K562 (cell line): ENCODE results near the gene SORT1. TPM values are rescaled to one million over a fixed set of nuclear protein-coding genes. Genes with fewer than 3 reads are reported as not detected.

Source experiments
- ARHGAP35 ChIP-seq: fragments of 450-650 bp; IDR thresholded peaks from 2 replicates; pipeline ENCODE4 v1.6.1; 2018; ENCODE audit not compliant: partially characterized antibody
- CHCHD3 ChIP-seq: fragments of 250-450 bp; sonication (Bioruptor Pico); IDR thresholded peaks from 2 replicates; pipeline ENCODE4 v2.1.2; 2022; ENCODE audit warnings: mild to moderate bottlenecking
- ELF1 ChIP-seq: fragments of 200-800 bp; sonication (Bioruptor generic); IDR thresholded peaks from 2 replicates; pipeline ENCODE4 v1.6.1; 2016; ENCODE audit warnings: missing genetic modification characterization, missing compliant biosample characterization
- ESRRA ChIP-seq: fragments of 450-650 bp; IDR thresholded peaks from 2 replicates; pipeline ENCODE4 v1.6.1; 2014; ENCODE audit warnings: low read depth, mild to moderate bottlenecking, moderate library complexity, borderline replicate concordance
- HDGF ChIP-seq: fragments of 450-650 bp; IDR thresholded peaks from 2 replicates; pipeline ENCODE4 v1.6.1; 2016
- MTA2 ChIP-seq: fragments of 450-650 bp; IDR thresholded peaks from 2 replicates; pipeline ENCODE4 v1.6.1; 2016; ENCODE audit warnings: low read depth
- NKRF ChIP-seq: fragments of 450-650 bp; IDR thresholded peaks from 2 replicates; pipeline ENCODE4 v1.6.1; 2016; ENCODE audit warnings: borderline replicate concordance
- POLR2AphosphoS5 ChIP-seq: IDR thresholded peaks from 2 replicates; pipeline ENCODE4 v1.6.1; 2011; ENCODE audit warnings: mild to moderate bottlenecking, low read depth, low read length, moderate library complexity; ENCODE audit not compliant: control insufficient read depth, insufficient read depth
- RBM17 ChIP-seq: fragments of 200-400 bp; formaldehyde crosslinking; IDR thresholded peaks from 2 replicates; pipeline ENCODE4 v1.6.1; 2017; ENCODE audit warnings: low read depth, mild to moderate bottlenecking, low read length, borderline replicate concordance
- SNAPC5 ChIP-seq: fragments of 250-450 bp; sonication (Bioruptor Pico); IDR thresholded peaks from 2 replicates; pipeline ENCODE4 v1.8.0; 2021; ENCODE audit warnings: moderate library complexity, mild to moderate bottlenecking, inconsistent platforms
- THAP12 ChIP-seq: fragments of 250-450 bp; sonication (Bioruptor Pico); IDR thresholded peaks from 2 replicates; pipeline ENCODE4 v1.9.0; 2021; ENCODE audit warnings: mild to moderate bottlenecking, inconsistent platforms
- ZFP91 ChIP-seq: sonication (generic); formaldehyde crosslinking; IDR thresholded peaks from 2 replicates; pipeline ENCODE4 v1.8.0; 2022; ENCODE audit warnings: mild to moderate bottlenecking, missing genetic modification reagents
- ZHX1 ChIP-seq: fragments of 150-350 bp; conservative IDR thresholded peaks from 2 replicates; pipeline ENCODE4 v1.6.1; 2014; ENCODE audit warnings: low read length
- ZNF445 ChIP-seq: fragments of 250-450 bp; sonication (Bioruptor Pico); IDR thresholded peaks from 2 replicates; pipeline ENCODE4 v1.4.0; 2020; ENCODE audit warnings: low read depth, mild to moderate bottlenecking, moderate library complexity
- ZNF551 ChIP-seq: fragments of 250-450 bp; sonication (Bioruptor Pico); IDR thresholded peaks from 2 replicates; pipeline ENCODE4 v1.5.0; 2021; ENCODE audit warnings: mild to moderate bottlenecking, moderate library complexity
- ZNF586 ChIP-seq: fragments of 450-650 bp; formaldehyde crosslinking; conservative IDR thresholded peaks from 2 replicates; pipeline ENCODE4 v1.4.0; 2020; ENCODE audit warnings: mild to moderate bottlenecking, moderate library complexity
- polyA plus RNA-seq, 8 experiments: library from polyadenylated mRNA; depleted of rRNA in 4 of 8; stranded (reverse) in 5 of 8; unstranded in 3 of 8; fragments of >200 nt; fragmentation: Nextera tagmentation in 2 of 8; fragmentation: Illumina TruSeq in 1 of 8; extraction: Ambion mirVana in 2 of 8; extraction: Trizol in 1 of 8; gene quantifications; 2 replicates each; pipeline versions ENCODE4 v1.2.1 to v1.2.3, GENCODE V29; 2011 to 2014; ENCODE audit warnings: inconsistent platforms in 1 of 8, missing spikeins in 1 of 8
- total RNA-seq, 7 experiments: library from RNA; depleted of rRNA in 6 of 7; stranded (reverse); fragments of >200 nt in 6 of 7; fragmentation: Illumina TruSeq in 2 of 7; extraction: Trizol in 2 of 7; gene quantifications; 2 replicates each; pipeline versions ENCODE4 v1.2.1 to v1.2.3, GENCODE V29; 2011 to 2021; ENCODE audit warnings: low replicate concordance in 1 of 7
- TF ChIP-seq, protein P1 (sequence below): fragments of 450-650 bp; formaldehyde crosslinking; IDR thresholded peaks from 2 replicates; pipeline ENCODE4 v1.4.0; 2020; ENCODE audit warnings: mild to moderate bottlenecking

Gene SORT1
- total and polyA plus RNA-seq, 9 of the 15 experiments (the other 6 are each of a cell fraction or from before 2014, with no cell fraction given) = 27.4 to 112 (median 65.0) TPM

- TF ChIP-seq THAP12 (CRISPR knock-in tag) = peak; percentile 85; the same call in 1 of the 2 replicates
- peak; percentile 97 for TF ChIP-seq POLR2AphosphoS5
- no peak for TF ChIP-seq CHCHD3
- TF ChIP-seq ZFP91 (CRISPR knock-in tag) = no peak
- TF ChIP-seq ESRRA = peak; percentile 77; the same call in 1 of the 2 replicates
- no peak for TF ChIP-seq ZNF586 (CRISPR knock-in tag)
- TF ChIP-seq RBM17 = no peak
- no peak for TF ChIP-seq HDGF
- TF ChIP-seq, protein P1, sequence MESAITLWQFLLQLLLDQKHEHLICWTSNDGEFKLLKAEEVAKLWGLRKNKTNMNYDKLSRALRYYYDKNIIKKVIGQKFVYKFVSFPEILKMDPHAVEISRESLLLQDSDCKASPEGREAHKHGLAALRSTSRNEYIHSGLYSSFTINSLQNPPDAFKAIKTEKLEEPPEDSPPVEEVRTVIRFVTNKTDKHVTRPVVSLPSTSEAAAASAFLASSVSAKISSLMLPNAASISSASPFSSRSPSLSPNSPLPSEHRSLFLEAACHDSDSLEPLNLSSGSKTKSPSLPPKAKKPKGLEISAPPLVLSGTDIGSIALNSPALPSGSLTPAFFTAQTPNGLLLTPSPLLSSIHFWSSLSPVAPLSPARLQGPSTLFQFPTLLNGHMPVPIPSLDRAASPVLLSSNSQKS (CRISPR knock-in tag) = no peak
- 0 out of 2 replicates have a peak, but pooled peaks have one; percentile 4 for TF ChIP-seq MTA2
- no peak for TF ChIP-seq ARHGAP35
- peak; percentile 93 for TF ChIP-seq ELF1 (tag)
- TF ChIP-seq ZHX1 = no peak
- TF ChIP-seq NKRF = peak; percentile 85; the same call in 1 of the 2 replicates
- TF ChIP-seq ZNF445 (CRISPR knock-in tag) = no peak
- TF ChIP-seq SNAPC5 = no peak
- TF ChIP-seq ZNF551 (CRISPR knock-in tag) = no peak
Measured at GRCh38 chr1:109426281-109427170, 28.8 kb upstream of the SORT1 start, which contains the start of gene PSMA5 (continued).
